GM21786 (cell line): ENCODE results near the gene SLC17A4.

Experiments used
- ATAC-seq: cut with Tn5 transposase; IDR thresholded peaks from one replicate; pipeline ENCODE4 v1.9.1; 2021; ENCODE audit not compliant: unreplicated experiment

Gene SLC17A4

DNA sequence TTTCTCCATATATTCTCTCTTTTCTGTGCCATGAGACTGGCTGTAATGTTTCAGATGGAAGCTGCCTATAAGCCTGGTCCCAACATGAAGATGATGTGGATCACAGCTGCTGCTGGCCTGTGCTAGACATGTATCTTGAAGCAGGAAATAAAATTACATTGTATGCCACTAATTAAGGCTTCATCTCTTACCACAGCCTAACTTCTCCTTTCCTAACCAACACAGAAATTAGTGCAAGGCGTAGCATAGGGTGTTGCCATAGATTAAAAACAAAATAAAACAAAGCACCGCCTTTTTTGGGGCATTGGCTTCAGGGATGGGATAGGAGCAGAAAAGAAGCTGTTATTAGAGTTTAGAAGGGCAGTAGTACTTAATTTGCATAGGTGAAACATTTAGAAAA lies 4.7 kb upstream of the SLC17A4 start:
- no peak for ATAC-seq

DNA sequence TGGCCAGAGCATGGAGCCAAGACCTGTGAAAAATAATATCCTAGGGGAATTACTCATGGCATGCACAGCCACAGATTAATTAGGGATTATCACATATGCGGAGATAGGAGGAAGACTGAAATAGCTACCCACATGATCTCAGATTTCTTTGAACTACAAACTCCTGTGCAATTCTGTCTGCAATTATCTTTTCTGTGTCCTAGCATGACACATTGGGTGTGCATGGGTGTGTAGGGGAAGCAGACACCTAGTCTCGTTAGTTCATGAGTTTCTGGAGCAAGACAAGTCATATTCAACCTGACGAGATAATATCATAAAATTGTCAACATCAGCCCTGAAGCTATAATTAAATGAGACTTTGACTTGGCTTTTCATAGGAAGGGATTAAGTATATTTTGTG lies 3.6 kb upstream of the SLC17A4 start:
- ATAC-seq: no peak

DNA sequence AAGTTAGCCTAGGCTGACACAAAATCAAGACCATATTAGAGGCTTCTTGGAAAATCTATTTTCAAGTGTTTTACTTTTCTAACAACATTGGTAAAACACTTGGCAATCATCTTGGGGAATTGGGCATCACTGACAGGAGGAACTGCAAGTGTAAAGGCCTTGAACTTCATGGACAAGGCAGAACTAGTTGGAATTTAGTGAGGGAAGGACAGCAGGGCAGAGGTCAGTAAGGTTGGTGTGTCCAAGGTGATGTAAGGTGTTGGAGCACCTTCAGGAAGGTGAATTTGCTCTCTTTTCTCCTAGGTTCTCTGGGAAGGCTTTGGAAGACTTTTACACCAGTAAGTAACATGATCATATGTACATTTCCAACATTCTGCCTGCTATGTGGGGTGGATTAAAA lies 1.5 kb upstream of the SLC17A4 start:
- no peak for ATAC-seq

DNA sequence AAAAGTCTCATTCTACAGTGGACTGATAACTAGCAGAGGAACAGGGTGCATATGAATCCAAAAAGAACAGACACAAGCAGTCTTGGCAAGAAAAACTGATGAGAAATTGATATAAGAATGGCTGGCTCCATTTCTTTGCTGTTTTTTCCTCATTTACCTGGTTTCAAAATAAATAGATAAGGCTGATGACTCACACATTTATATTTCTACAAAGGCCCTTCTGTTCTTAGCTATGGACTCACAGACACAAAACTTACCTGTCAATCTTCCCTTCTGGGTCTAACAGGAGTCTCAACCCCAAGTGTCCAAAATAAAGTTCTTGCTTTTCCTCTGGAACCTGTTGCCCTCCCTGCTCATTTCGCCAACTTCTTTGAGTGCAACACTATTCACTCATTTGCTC lies 941 bp downstream of the SLC17A4 start:
- ATAC-seq: no peak

DNA sequence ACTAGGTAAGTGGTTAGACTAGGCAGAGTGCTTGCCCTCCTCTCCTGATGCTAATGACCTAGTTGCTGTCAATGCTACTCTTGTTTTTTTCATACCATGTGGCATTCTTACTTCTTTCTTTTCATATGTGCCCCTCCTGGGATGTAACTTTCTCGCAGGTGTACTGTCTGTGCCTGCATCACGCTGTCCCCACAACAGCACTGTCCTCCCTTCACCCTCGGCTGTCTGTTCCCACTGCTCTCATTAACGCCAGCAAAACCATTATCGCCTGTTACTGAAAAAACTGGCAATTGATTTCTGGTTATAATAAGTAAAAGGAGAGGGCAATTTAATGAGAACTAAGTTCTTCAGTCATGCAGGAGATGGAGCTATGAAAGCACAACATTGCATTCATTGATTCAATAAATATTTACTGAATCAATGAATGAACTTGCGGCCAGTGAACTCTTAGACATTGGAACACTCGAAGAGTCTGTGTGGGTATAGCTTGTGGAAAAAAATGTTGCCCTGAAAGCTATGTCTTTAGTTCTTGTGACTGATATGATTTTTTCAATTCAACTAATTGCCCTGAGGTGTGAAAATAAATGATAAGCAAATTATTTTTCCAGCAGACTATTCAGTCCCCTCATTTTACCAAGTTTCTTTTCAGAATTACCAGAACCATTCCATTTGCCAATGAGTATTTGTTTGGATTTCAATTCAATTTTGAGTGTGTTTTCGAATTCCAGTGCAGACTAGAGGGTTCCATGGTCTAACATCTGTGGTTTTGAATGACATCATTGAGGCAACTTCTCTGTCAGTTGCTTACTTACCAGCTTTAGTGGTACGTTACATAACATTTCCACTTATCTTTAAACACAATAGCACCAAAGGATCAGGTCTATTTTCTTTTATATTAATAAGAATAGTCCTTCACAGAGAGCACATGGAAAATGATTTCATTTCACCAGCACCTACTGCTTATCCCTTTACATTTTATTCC lies 2.1 kb downstream of the SLC17A4 start:
- no peak for ATAC-seq

DNA sequence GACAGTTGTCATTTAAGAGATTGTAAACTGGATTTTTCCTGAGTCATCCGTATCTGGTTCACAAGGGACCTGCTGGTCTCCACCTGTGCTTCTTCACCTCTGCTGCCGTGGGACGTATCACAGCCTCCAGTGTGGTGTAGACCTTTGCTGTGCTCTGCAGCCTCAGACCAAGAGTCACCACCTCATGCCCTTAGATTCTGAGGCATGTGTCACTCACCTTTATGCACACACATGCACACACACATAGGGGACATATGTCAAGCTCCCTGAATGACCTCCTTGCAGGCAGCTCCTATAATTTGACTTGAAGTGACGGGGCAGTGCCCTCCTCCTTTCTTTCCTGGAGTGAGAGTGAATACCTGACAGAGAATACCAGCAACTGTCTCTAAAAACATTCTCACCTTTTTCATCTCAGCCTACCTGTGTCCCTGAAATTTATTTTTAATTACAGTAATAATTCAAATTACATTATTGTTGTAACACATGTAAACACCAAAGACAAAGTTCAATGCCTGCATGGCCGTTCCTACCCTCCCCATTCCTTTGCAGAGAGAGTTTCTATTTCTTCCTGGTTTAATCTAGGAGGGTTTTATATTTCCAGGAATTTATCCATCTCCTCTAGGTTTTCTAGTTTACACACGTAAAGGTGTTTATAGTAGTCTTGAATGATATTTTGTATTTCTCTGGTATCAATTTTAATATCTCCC lies 3.5 kb downstream of the SLC17A4 start:
- ATAC-seq: no peak

DNA sequence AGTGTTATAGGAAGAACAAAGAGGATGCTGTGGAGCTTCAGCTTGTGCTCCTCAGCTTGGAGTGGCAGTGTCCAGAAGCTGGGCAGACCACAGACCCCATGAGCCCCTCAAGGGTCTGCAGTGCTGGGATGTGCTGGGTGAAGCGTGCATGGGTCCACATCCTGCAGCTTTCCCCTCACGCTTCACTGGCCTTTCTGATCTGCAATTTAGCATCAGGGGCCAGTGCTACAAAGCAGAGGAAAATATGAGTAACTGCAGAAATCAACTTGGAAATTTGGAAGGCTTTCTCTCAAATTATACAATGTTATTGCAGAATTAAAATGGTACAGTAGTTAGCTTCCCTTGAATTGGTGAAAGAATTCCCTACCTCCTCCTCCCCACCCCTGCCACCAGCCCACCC lies 10.1 kb downstream of the SLC17A4 start:
- ATAC-seq: no peak

DNA sequence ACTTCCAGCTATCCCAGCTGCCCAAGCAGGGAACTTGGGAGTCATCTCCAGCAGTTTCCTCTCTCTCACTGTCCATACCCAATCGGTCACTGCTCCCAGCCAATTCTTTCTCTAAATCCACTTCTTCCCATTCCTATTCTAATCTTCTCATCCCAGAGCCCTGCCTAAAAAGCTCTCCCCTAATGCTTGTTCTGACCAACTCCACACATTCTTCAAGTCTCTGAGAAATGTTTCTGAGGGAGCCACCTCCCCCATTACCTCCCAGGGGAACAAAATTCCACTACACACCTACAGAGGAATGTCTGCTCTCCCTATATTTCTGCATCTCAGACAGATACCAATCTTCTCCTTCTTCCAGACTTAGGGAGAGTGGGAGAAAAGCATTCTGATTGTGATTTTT lies 14.0 kb downstream of the SLC17A4 start:
- no peak for ATAC-seq

DNA sequence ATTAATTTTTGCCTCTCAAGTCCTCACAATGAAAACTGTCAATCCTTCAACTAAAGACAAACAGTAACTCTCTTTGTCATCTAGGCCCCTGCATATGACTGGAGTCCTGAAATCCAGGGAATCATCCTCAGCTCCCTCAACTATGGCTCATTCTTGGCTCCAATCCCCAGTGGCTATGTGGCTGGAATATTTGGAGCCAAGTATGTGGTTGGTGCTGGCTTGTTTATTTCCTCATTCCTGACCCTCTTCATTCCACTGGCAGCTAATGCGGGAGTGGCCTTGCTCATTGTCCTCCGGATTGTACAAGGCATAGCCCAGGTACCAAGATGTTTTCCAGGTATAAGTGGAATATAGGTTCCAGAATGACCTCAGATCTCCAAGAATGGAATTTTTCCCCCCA lies 15.4 kb downstream of the SLC17A4 start:
- ATAC-seq: no peak

DNA sequence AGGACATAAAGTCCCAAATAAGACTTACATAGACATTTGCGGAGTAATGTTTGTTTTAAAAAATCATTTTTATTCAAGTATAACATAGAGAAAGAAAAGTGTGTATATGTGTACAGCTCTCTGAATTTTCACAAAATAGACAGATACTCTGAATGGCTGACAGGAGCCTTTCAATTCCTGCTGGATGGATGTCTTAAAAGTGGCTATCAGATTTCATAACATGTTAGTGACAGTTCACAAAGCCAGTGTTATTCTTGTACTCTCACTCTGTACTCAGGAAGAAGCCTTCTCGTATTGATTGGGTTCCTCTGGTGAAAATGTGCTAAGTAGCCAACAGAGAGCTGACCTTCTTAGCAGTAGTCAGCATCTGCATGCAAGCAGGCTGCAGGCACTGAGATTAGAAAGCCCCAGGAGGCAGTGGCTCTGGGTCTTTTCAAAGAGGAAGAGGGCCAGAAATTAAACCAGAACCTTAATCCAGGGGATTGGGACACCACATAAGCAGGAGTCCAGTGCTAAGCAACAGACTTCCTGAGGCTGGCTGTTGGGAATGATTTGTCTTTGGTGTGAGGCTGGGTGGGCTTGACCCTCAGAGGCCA lies 19.7 kb downstream of the SLC17A4 start:
- no peak for ATAC-seq

DNA sequence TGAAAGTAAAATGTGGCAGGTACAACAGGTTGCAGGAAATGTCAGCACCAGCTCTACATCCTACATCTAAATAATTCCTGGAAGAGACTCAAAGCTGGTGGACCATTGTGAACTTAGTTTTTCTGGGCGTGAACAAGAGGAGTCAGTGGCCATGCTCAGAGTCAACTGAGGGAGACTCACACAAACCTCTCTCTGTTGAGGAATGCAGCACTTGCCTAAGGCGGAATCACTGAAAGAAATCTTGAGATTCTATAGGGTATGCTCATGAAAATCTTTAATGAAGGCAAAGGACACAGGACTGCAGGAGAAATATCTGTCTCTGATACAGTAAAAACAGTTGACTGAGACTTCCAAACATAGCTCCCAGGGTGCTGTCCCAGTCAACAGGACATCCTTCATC lies 22.5 kb downstream of the SLC17A4 start:
- no peak for ATAC-seq

DNA sequence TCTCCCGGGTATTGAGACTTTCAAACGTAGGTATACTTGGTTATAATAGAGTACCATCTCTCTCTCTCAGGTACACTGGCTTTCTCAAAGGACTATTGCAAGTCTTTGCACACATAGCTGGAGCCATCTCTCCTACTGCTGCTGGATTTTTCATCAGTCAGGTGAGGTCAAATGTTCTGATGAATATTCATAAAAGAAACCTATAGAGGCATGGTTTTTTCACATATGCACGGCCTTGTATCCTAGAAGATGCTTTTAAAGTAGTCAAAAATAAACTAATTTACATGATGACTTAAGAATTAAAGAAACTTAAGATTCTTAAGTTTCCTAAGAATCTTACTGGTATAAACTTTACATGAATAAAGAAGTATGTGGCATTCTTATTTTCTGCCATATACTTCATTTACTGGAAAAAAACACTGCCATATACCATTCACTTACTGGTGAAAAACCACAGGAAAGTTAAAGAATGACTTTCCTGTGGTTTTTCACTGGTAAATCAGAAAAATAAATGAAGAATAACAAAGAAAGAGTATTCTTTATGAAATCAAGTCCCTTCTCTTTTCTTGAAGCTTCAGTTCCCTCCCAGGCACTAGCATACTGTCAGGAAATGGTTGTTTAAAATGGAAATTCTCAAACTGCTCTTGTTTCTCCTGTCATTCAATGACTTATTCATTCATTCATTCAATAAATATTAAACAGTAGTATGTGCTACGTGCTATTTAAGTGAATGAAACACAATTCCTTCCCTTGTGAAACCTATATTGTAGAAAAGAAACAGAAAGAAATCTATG lies 23.5 kb downstream of the SLC17A4 start:
- no peak for ATAC-seq

DNA sequence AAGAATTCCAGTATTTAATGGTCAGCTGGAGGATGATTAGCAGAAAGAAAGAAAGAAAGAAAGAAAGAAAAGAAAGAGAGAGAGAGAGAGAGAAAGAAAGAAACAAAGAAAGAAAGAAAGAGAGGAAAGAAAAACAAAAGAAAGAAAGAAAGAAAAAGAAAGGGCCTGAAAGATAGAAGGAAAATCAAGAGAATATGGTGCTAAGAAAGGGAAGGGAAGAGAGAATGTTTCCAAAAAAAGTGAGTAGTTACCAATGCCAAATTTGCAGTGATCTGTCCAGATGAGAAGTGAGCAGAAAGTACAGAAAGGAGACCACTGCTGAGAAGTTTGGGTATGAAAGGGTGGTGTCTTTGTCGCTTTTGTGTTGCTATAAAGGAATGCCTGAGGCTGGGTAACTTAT lies 26.6 kb downstream of the SLC17A4 start:
- ATAC-seq: no peak

DNA sequence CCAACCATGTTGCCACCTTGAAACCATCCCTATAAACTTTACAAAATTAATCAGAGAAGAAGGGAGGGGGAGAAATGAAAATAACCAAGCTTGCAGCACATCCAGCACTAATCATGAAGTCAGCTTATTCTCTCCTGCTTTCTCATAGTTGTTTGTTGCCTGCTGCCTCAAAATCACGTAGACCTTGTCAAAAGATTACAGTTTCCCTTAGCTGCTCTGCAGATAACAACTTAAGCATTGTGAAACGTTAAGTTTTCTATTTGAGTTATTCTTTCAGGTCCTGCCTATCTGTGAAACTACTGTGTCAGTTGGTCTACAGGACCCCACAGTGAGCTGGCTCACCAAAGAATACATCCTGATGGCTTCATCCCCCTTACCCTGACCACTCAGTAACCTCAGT lies 32.9 kb downstream of the SLC17A4 start:
- no peak for ATAC-seq

DNA sequence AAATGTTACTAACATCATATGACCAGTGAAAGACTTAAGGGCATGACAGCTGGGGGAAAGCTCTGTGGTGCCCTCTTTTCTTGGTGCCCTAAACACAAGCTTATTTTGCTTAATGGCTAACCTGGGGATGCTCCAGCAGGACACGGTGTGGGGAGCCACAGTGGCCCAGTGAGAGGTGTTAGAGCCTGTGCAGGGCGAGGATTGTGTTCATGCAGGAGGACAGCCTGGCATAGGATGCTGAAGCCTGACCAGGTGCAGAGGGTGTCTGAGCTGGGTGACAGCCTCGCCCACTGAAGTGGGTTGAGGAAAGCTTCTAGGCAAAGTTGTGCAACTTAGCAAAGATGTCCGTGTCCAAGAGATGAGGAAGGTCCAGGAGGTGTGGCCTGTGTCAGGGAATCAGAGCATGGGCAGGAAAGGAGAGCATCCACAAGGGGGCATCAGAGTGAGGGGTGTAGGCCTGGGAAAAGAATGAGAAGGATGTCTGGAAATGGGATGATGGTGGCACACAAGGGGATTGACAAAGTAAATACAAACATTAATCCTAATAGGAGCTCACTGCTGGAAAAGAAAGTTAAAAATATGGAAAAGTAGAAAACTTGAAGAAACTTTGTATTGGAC lies 33.9 kb downstream of the SLC17A4 start:
- no peak for ATAC-seq

DNA sequence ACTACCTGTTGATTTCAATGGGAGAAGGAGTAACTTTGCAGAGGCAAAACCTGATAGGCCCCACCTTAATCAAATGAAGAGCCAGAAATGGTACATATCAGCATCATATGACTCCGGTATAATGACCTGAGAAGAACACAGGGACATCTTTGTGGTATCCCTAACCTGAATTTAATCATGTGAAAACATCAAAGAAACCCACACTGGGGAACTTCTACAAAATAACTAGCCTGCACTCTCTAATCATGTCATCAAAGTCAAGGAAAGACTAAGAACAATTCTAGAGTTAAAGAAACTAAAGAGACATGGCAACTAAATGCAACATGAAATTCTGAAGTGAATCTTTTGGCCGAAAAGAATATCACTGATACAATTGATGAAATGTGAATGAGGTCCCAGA lies 34.9 kb downstream of the SLC17A4 start:
- no peak for ATAC-seq

DNA sequence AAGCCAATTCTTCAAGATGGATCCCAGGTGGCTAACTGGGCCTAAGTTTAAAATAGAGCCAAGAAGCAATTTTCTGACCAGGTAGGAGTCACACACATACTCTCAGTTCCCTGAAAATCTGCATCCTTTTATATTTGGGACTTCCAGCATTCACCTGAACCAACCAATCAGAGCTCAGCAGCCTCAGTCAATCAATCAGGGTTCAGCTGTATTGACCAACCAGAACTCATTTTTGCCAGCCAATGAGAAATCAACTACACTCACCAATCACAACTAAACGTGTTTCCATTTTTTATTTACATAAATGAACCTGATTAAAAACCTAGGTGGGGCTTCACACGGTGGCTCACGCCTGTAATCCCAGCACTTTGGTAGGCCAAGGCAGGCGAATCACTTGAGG lies 37.5 kb downstream of the SLC17A4 start:
- ATAC-seq: no peak

DNA sequence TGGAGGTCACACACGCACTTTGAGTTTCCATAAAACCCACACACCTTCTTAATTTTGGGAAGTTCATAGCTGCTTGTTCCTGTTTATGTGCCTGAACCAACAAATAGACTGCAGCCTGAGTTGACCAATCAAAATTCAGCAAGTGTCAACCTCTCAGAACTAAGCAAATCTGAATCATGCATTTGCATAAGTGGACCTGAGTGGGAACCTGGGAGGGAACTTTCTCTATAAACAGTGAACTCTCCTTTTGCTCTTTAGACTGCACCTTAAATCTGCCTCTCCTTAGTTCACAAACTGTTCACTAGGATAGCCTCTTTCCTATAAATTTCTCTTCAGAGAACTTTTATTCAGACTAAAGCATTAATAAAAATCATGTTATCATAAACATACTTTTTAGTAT lies 39.4 kb downstream of the SLC17A4 start:
- no peak for ATAC-seq

DNA sequence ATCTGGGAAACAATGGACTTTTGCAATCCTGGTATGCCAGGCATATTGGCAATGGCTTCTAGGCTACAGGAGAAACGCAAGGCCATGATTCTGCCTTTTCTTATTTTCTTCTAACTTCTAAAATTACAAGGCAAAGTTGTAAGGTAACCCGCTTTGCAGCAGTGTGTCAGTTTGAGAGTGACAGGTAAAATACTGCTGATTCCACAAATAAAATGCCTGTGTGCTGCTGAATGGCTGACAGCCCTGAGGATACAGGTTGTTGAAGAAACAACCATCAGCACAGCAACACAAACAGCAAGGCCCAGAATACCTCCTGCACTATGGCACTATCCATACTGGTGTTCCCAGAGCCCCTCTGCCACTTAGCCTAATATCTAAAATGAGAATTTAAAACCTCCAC lies 40.2 kb downstream of the SLC17A4 start:
- ATAC-seq: no peak

DNA sequence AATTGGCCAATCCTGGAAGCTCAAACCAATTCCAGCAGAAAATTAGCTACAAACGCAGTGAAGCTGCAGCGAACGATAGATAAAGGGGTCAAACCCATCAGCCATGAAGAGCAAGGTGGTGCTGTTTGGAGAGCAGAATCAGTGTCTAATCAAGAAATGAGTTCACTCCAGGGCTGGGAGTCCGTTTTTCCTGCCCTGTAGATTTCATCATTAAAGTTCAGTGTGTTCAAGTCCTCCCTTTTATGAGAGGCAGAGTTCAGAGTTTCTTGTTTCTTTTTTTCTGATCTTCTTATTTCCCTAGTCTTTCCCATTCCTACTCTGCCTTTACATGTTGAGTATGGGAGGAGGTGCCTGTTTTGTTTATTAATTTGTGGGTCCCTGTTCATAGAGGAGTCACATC lies 46.9 kb downstream of the SLC17A4 start:
- ATAC-seq: no peak

DNA sequence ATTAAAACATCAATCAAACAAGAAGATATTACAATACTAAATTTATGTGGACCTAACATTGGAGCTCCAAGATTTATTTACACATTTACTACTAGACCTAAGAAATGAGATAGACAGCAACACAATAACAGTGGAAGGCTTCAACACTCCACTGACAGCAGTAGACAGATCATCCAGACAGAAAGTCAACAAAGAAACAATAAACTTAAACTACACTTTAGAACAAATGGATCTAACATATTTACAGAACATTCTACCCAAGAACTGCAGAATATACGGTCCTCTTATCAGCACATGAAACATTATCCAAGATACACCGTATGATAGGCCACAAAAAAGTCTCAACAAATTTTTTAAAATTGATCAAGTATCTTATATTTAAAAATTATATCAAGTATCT lies 50.3 kb downstream of the SLC17A4 start:
- no peak for ATAC-seq
